WERI-Rb-1 (cell line): ENCODE measurements around the gene TMEM132D.

Experiments
- DNase-seq: peaks from one replicate; pipeline ENCODE4 v3.0.0-alpha.2; 2020
- H3K27ac ChIP-seq: fragments of 250-450 bp; sonication (Bioruptor Pico); 2 replicates; pipeline ENCODE4 v1.5.1; 2020; ENCODE audit warnings: mild to moderate bottlenecking, moderate library complexity
- H3K27me3 ChIP-seq: fragments of 250-450 bp; sonication (Bioruptor Pico); 2 replicates; pipeline ENCODE4 v1.5.1; 2021; ENCODE audit warnings: mild to moderate bottlenecking, low read depth, moderate library complexity; ENCODE audit not compliant: insufficient read depth, severe bottlenecking
- H3K36me3 ChIP-seq: fragments of 250-450 bp; sonication (Bioruptor Pico); 2 replicates; pipeline ENCODE4 v1.5.1; 2020; ENCODE audit warnings: mild to moderate bottlenecking, moderate library complexity
- H3K4me3 ChIP-seq: 2 replicates; pipeline ENCODE4 v1.5.1; 2011; ENCODE audit warnings: low read depth, mild to moderate bottlenecking, control low read depth, low read length
- H3K9me3 ChIP-seq: fragments of 250-450 bp; sonication (Bioruptor Pico); 2 replicates; pipeline ENCODE4 v1.5.1; 2021; ENCODE audit warnings: mild to moderate bottlenecking, moderate library complexity; ENCODE audit not compliant: severe bottlenecking
- CTCF ChIP-seq: IDR thresholded peaks from 2 replicates; pipeline ENCODE4 v1.5.1; 2011; ENCODE audit warnings: low read depth, mild to moderate bottlenecking, control low read depth, inconsistent platforms, low read length

TMEM132D gene

GRCh38 chr12:129588142-129588541, 315.7 kb downstream of the TMEM132D start:
- DNase-seq, result no peak
- TF ChIP-seq CTCF, result no peak
- Histone ChIP-seq H3K9me3 (no peaks in the 10 kb centered on the region), H3K27ac (no peak overlapping the region), H3K4me3 (no peak overlapping the region), H3K27me3 (no peaks in the 10 kb centered on the region), H3K36me3 (no peaks in the 10 kb centered on the region)

- no peak for DNase-seq
- no peak for TF ChIP-seq CTCF
- H3K27me3 ChIP-seq, result no peaks in the 10 kb centered on the region
- H3K36me3 ChIP-seq, result no peaks in the 10 kb centered on the region
- no peak overlapping the region for H3K4me3 ChIP-seq
- no peak overlapping the region for H3K27ac ChIP-seq
- no peaks in the 10 kb centered on the region for H3K9me3 ChIP-seq
These were observed 318.5 kb downstream of the TMEM132D start for GRCh38 chr12:129585296-129585695.

- Histone ChIP-seq H3K27me3 (no peaks in the 10 kb centered on the region), H3K4me3 (no peak overlapping the region), H3K36me3 (no peaks in the 10 kb centered on the region), H3K27ac (no peak overlapping the region), H3K9me3 (no peaks in the 10 kb centered on the region)
- 0 out of 2 replicates have a peak, but pooled peaks have one; percentile 14 for TF ChIP-seq CTCF
- no peak for DNase-seq
These were observed 323.9 kb downstream of the TMEM132D start for GRCh38 chr12:129579879-129580278.

- no peak for TF ChIP-seq CTCF
- no peaks in the 10 kb centered on the region for H3K9me3 ChIP-seq
- DNase-seq, result no peak
These were observed 331.8 kb downstream of the TMEM132D start for GRCh38 chr12:129571901-129572494.

GRCh38 chr12:129570796-129571400, 332.9 kb downstream of the TMEM132D start:
- Histone ChIP-seq H3K36me3 (no peaks in the 10 kb centered on the region), H3K9me3 (no peaks in the 10 kb centered on the region), H3K27me3 (no peaks in the 10 kb centered on the region), H3K27ac (no peak overlapping the region), H3K4me3 (no peak overlapping the region)
- no peak for DNase-seq
- no peak for TF ChIP-seq CTCF

More at GRCh38 chr12:129571901-129572494, 331.8 kb downstream of the TMEM132D start:
- Histone ChIP-seq H3K27ac (no peak overlapping the region), H3K4me3 (no peak overlapping the region), H3K36me3 (no peaks in the 10 kb centered on the region), H3K27me3 (no peaks in the 10 kb centered on the region)

- Histone ChIP-seq H3K27me3 (no peaks in the 10 kb centered on the region), H3K36me3 (no peaks in the 10 kb centered on the region), H3K4me3 (no peak overlapping the region), H3K9me3 (no peaks in the 10 kb centered on the region), H3K27ac (no peak overlapping the region)
- TF ChIP-seq CTCF, result no peak
- DNase-seq, result no peak
These were observed 337.0 kb downstream of the TMEM132D start for GRCh38 chr12:129566800-129567199.
